Right atrium auricular region (tissue), 2 donors: ENCODE results near the gene METRN. TPM values are rescaled to one million over a fixed set of nuclear protein-coding genes. Genes with fewer than 3 reads are reported as not detected.

Experiments used
- DNase-seq: peaks from one replicate; pipeline ENCODE4 v3.0.0-alpha.2; 2019; ENCODE audit warnings: low spot score
- H3K27ac ChIP-seq, 2 donors: fragments of 200-600 bp; sonication (generic); 1 replicate in 1 of 2; 2 replicates in 1 of 2; pipeline ENCODE4 v1.5.1; 2016 to 2019
- H3K27me3 ChIP-seq, 2 donors: fragments of 200-600 bp; sonication (generic); one replicate each; pipeline versions ENCODE4 v1.5.1 to v1.6.0; 2017 to 2019
- H3K36me3 ChIP-seq: fragments of 200-600 bp; sonication (generic); one replicate; pipeline ENCODE4 v1.5.1; 2016
- H3K4me1 ChIP-seq, 2 donors: fragments of 200-600 bp; sonication (generic); one replicate each; pipeline versions ENCODE4 v1.5.1 to v1.6.0; 2017 to 2019
- H3K4me3 ChIP-seq, 2 donors: fragments of 200-600 bp; sonication (generic); 1 replicate in 1 of 2; 2 replicates in 1 of 2; pipeline ENCODE4 v1.5.1; 2017 to 2019; ENCODE audit warnings: mild to moderate bottlenecking in 1 of 2, moderate library complexity in 1 of 2
- H3K9me3 ChIP-seq, 2 donors: fragments of 200-600 bp; sonication (generic); one replicate each; pipeline ENCODE4 v1.5.1; 2019
- CTCF ChIP-seq, 2 donors: fragments of 200-600 bp; sonication (generic); IDR thresholded peaks; one replicate each; pipeline ENCODE4 v1.5.1; 2019; ENCODE audit warnings: antibody characterized with exemption in 2 of 2
- total RNA-seq, 2 donors: library from RNA; depleted of rRNA; stranded (reverse); fragments of >200 nt; gene quantifications; one replicate each; pipeline ENCODE4 v1.1.0, GENCODE V29; 2016

The METRN gene
- total RNA-seq, 2 donors from 2014 or later = 58.9 to 61.3 TPM

- H3K4me1 ChIP-seq = peaks cover 0 to 13% of the 10 kb centered on the region in 2 donors
- no peak for TF ChIP-seq CTCF (IDR thresholded peaks at IDR 0.05)
- no peaks in the 10 kb centered on the region for H3K9me3 ChIP-seq
- H3K4me3 ChIP-seq = no peak overlapping the region
- H3K27ac ChIP-seq = no peak overlapping the region
- no peak for DNase-seq
- H3K36me3 ChIP-seq = no peaks in the 10 kb centered on the region
- no peaks in the 10 kb centered on the region for H3K27me3 ChIP-seq
These were observed 29.0 kb downstream of the METRN start for GRCh38 chr16:743794-744500.

- Histone ChIP-seq H3K9me3 (no peaks in the 10 kb centered on the region), H3K4me1 (peaks cover 0 to 5% of the 10 kb centered on the region in 2 donors), H3K27ac (no peak overlapping the region), H3K36me3 (no peaks in the 10 kb centered on the region), H3K4me3 (no peak overlapping the region), H3K27me3 (no peaks in the 10 kb centered on the region)
- no peak for TF ChIP-seq CTCF (IDR thresholded peaks at IDR 0.05)
- no peak for DNase-seq
These were observed 30.8 kb downstream of the METRN start for GRCh38 chr16:745739-746138.

- no peak overlapping the region for H3K27ac ChIP-seq
- H3K4me1 ChIP-seq = no peaks in the 10 kb centered on the region
- H3K27me3 ChIP-seq = no peaks in the 10 kb centered on the region
- TF ChIP-seq CTCF (IDR thresholded peaks at IDR 0.05) = no peak
- H3K36me3 ChIP-seq = no peaks in the 10 kb centered on the region
- no peak for DNase-seq
- H3K4me3 ChIP-seq = no peak overlapping the region
- H3K9me3 ChIP-seq = no peaks in the 10 kb centered on the region
These were observed 31.7 kb downstream of the METRN start for GRCh38 chr16:746637-747036.

- DNase-seq = no peak
These were observed 33.2 kb downstream of the METRN start for GRCh38 chr16:747978-748746.

GRCh38 chr16:749010-749409 is 34.1 kb downstream of the METRN start:
- no peaks in the 10 kb centered on the region for H3K27me3 ChIP-seq
- no peaks in the 10 kb centered on the region for H3K9me3 ChIP-seq
- no peak for DNase-seq
- H3K27ac ChIP-seq = no peak overlapping the region
- no peaks in the 10 kb centered on the region for H3K36me3 ChIP-seq
- no peak overlapping the region for H3K4me3 ChIP-seq
- no peaks in the 10 kb centered on the region for H3K4me1 ChIP-seq
- TF ChIP-seq CTCF (IDR thresholded peaks at IDR 0.05) = no peak

More at GRCh38 chr16:747978-748746, 33.2 kb downstream of the METRN start:
- Histone ChIP-seq H3K4me3 (no peak overlapping the region), H3K9me3 (no peaks in the 10 kb centered on the region), H3K4me1 (no peaks in the 10 kb centered on the region), H3K27me3 (no peaks in the 10 kb centered on the region), H3K36me3 (no peaks in the 10 kb centered on the region), H3K27ac (no peak overlapping the region)
- no peak for TF ChIP-seq CTCF (IDR thresholded peaks at IDR 0.05)
